LNCAP (cell line): ENCODE measurements around the gene OTOS.

Source experiments
- CTCF ChIP-seq: fragments of 450-650 bp; IDR thresholded peaks from 2 replicates; pipeline ENCODE4 v1.5.1; 2017; ENCODE audit warnings: mild to moderate bottlenecking

OTOS gene

GRCh38 chr2:240140511-240140910 is at the start of gene OTOS:
OTOS (minus strand) TSS chr2:240140658; CDS start chr2:240140326, 332 bp downstream.
- TF ChIP-seq CTCF: no peak

GRCh38 chr2:240189686-240190085 is 49.2 kb upstream of the OTOS start:
- TF ChIP-seq CTCF: no peak

- no peak for TF ChIP-seq CTCF
These were observed 47.6 kb upstream of the OTOS start for GRCh38 chr2:240187989-240188590.

DNA sequence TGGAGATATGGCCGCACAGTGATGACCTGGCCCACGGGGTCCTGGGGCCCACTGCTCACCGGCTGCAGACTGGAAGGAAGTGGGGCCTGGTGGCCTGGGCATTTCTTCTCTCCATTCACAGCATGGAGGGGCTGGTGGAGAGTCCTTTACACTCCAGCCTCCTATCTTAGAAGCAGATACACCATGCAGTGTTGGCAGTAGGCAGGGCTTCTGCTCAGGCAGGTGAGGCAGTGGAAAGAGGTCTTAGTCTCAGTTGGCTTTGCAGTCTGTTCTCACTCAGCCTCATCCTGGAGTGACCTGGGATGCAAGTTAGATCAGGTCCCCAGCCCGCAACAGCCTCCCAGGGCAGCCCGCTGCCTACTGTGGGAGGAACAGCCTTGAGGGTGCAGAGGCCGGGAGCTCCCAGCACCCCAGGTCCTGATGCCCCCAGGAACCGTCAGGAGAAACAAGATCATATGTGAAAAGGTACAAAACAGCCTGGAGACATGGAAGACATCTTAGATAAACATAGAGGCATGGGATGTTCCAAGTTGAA is 45.8 kb upstream of the OTOS start:
- TF ChIP-seq CTCF: no peak

- no peak for TF ChIP-seq CTCF
These were observed 44.2 kb upstream of the OTOS start for GRCh38 chr2:240184656-240185055.

- no peak for TF ChIP-seq CTCF
These were observed 43.6 kb upstream of the OTOS start for GRCh38 chr2:240183875-240184590.

DNA sequence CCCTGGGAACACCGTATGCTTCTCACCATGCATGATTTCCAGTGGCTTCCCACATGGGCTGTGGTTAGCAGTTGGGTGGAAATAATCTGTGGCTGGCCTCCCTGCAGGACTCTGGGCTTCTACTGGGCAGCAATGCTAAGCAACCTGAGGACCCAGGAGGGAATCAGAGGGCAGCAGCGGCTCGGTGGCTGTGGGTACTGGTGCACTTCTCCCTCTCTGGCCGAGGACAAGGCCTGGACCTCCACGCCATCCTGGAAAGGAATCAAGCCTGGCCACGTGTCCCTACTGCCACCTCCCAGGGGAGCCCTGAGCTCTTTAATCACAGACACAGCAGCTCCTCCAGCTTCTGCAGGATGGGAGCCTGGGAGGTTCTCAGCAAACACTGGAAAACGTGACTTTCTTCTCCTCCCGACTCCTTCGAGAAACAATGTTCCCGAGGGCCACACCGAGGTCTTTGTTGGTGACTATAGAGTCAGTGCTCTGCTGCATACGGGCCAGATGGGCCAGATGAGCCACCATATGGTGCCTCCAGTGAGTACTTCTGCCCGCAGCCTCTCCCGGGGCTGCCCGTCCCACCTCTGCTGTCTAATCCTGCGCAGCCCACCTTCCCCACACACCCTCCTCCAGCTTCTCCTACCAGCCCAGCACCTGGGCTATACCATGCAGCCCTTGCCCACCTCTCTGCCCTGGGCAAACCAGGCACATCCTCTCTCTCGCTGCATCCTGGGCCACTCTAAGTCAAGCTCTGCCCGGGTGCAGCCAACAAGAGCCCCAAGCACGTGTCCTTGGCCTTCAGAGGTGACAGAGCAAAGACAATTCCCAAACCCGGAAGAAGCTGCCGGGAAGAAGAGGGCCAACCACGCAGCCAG is 42.8 kb upstream of the OTOS start:
- TF ChIP-seq CTCF: no peak
